SJSA1 (cell line): Measurements from ENCODE around the gene IRF1. TPM values are rescaled to one million over a fixed set of nuclear protein-coding genes. Genes with fewer than 3 reads are reported as not detected.

Experiments used
- DNase-seq, 2 experiments: peaks; one replicate each; pipeline ENCODE4 v3.0.0-alpha.2; 2015 to 2020; ENCODE audit warnings: low spot score in 2 of 2, low read depth in 1 of 2
- H3K27ac ChIP-seq: fragments of 250-450 bp; sonication (Bioruptor Pico); 2 replicates; pipeline ENCODE4 v1.5.1; 2020; ENCODE audit warnings: mild to moderate bottlenecking, moderate library complexity
- H3K27me3 ChIP-seq: fragments of 250-450 bp; sonication (Bioruptor Pico); replicated peaks from 2 replicates; pipeline ENCODE4 v1.5.1; 2020; ENCODE audit warnings: mild to moderate bottlenecking, moderate library complexity
- H3K36me3 ChIP-seq: fragments of 250-450 bp; sonication (Bioruptor Pico); 2 replicates; pipeline ENCODE4 v1.5.1; 2020; ENCODE audit warnings: mild to moderate bottlenecking
- H3K4me1 ChIP-seq: fragments of 250-450 bp; sonication (Bioruptor Pico); replicated peaks from 2 replicates; pipeline ENCODE4 v1.6.1; 2021; ENCODE audit warnings: mild to moderate bottlenecking
- H3K4me3 ChIP-seq: fragments of 250-450 bp; sonication (Bioruptor Pico); 2 replicates; pipeline ENCODE4 v1.5.1; 2020; ENCODE audit warnings: mild to moderate bottlenecking
- H3K9me3 ChIP-seq: fragments of 250-450 bp; sonication (Bioruptor Pico); replicated peaks from 2 replicates; pipeline ENCODE4 v1.5.1; 2020; ENCODE audit warnings: mild to moderate bottlenecking
- total RNA-seq: library from RNA; depleted of rRNA; stranded (reverse); fragments of >200 nt; shearing (Covaris generic); gene quantifications from 2 replicates; pipeline ENCODE4 v1.2.3, GENCODE V29; 2014; rRNA removed

IRF1 gene
- total RNA-seq, 1 experiment from 2014 or later = 18.4 TPM

GRCh38 chr5:132435447-132435846 is 55.1 kb downstream of the IRF1 start:
- DNase-seq = peak in 1 of 2 experiments; percentile 25
- Histone ChIP-seq H3K4me3 (no peak overlapping the region), H3K27ac (no peak overlapping the region), H3K9me3 (no peaks in the 10 kb centered on the region), H3K27me3 (no peaks in the 10 kb centered on the region), H3K36me3 (no peaks in the 10 kb centered on the region), H3K4me1 (peaks cover 56% of the 10 kb centered on the region)

GRCh38 chr5:132434416-132435286 is 55.9 kb downstream of the IRF1 start:
- H3K27ac ChIP-seq = no peak overlapping the region
- peaks cover 52% of the 10 kb centered on the region for H3K4me1 ChIP-seq
- no peaks in the 10 kb centered on the region for H3K27me3 ChIP-seq
- H3K36me3 ChIP-seq = no peaks in the 10 kb centered on the region
- no peak overlapping the region for H3K4me3 ChIP-seq
- peak in 1 of 2 experiments; percentile 46 for DNase-seq
- H3K9me3 ChIP-seq = no peaks in the 10 kb centered on the region

GRCh38 chr5:132433141-132433540 is 57.4 kb downstream of the IRF1 start:
- peak in 1 of 2 experiments; percentile 31 for DNase-seq
- Histone ChIP-seq H3K27ac (no peak overlapping the region), H3K4me1 (peaks cover 52% of the 10 kb centered on the region), H3K36me3 (no peaks in the 10 kb centered on the region), H3K4me3 (no peak overlapping the region), H3K27me3 (no peaks in the 10 kb centered on the region), H3K9me3 (no peaks in the 10 kb centered on the region)

GRCh38 chr5:132431632-132432031 is 58.9 kb downstream of the IRF1 start:
- no peaks in the 10 kb centered on the region for H3K9me3 ChIP-seq
- no peaks in the 10 kb centered on the region for H3K36me3 ChIP-seq
- peaks cover 54% of the 10 kb centered on the region for H3K4me1 ChIP-seq
- no peak overlapping the region for H3K27ac ChIP-seq
- peak in 1 of 2 experiments; percentile 19 for DNase-seq
- H3K4me3 ChIP-seq = no peak overlapping the region
- no peaks in the 10 kb centered on the region for H3K27me3 ChIP-seq

Other genes with a start within 250 kb of the IRF1 start
- gene PDLIM4, start 233.1 kb downstream of the IRF1 start, total RNA-seq = 52.2 and 94.1 TPM in 2 replicates
- gene SLC22A4, start 196.4 kb downstream of the IRF1 start, total RNA-seq = 3.8 and 4.4 TPM in 2 replicates
- gene SLC22A5, start 121.1 kb downstream of the IRF1 start, total RNA-seq = 2.4 and 3.5 TPM in 2 replicates
- gene IL5, start 52.7 kb upstream of the IRF1 start, total RNA-seq = not detected in 2 replicates
- gene RAD50, start 66.2 kb upstream of the IRF1 start, total RNA-seq = 12.0 and 17.9 TPM in 2 replicates
- gene IL13, start 167.4 kb upstream of the IRF1 start, total RNA-seq = not detected in 2 replicates
- not detected in 2 replicates for gene IL4, start 183.2 kb upstream of the IRF1 start, total RNA-seq
- gene KIF3A, start 246.8 kb upstream of the IRF1 start, total RNA-seq = 11.4 and 12.1 TPM in 2 replicates